ENCODE results near the gene GRK2.

GRK2 gene

GRCh38 chr11:67306769-67307544, 40.7 kb downstream of the GRK2 start:
- peak overlapping the region; percentile 15; the same call in 1 of the 2 replicates for H3K27ac ChIP-seq
- no peak for TF ChIP-seq CTCF (conservative IDR thresholded peaks at IDR 0.05)

- H3K27ac ChIP-seq, result peak overlapping the region; percentile 15; the same call in 1 of the 2 replicates
- TF ChIP-seq CTCF (conservative IDR thresholded peaks at IDR 0.05), result no peak
Measured at GRCh38 chr11:67307545-67308001, 41.3 kb downstream of the GRK2 start.

GRCh38 chr11:67308031-67308866, 42.0 kb downstream of the GRK2 start:
- peak overlapping the region; percentile 90; the same call in 1 of the 2 replicates for H3K27ac ChIP-seq
- no peak for TF ChIP-seq CTCF (conservative IDR thresholded peaks at IDR 0.05)

- no peak for TF ChIP-seq CTCF (conservative IDR thresholded peaks at IDR 0.05)
- peak overlapping the region; percentile 90; the same call in 1 of the 2 replicates for H3K27ac ChIP-seq
Measured at GRCh38 chr11:67309166-67309565, 42.9 kb downstream of the GRK2 start.

- H3K27ac ChIP-seq, result peak overlapping the region; percentile 90
- no peak for TF ChIP-seq CTCF (conservative IDR thresholded peaks at IDR 0.05)
Measured at GRCh38 chr11:67309661-67310061, 43.4 kb downstream of the GRK2 start.

- no peak for TF ChIP-seq CTCF (conservative IDR thresholded peaks at IDR 0.05)
- H3K27ac ChIP-seq, result peak overlapping the region; percentile 90
Measured at GRCh38 chr11:67310246-67311050, 44.2 kb downstream of the GRK2 start.
